DOHH2 (cell line): Measurements from ENCODE around the gene TSSK2.

Source experiments
- H3F3A ChIP-seq: fragments of 200-600 bp; sonication (generic), shearing (Covaris generic); 2 replicates; pipeline ENCODE4 v1.6.0; 2016; ENCODE audit warnings: antibody characterized with exemption, mild to moderate bottlenecking; ENCODE audit not compliant: control insufficient read depth, insufficient read depth
- H3K27ac ChIP-seq: fragments of 200-600 bp; sonication (generic); 2 replicates; pipeline ENCODE4 v1.5.1; 2014; ENCODE audit warnings: low read depth, mild to moderate bottlenecking, low read length, moderate library complexity
- H3K27me3 ChIP-seq: fragments of 200-600 bp; sonication (generic); 2 replicates; pipeline ENCODE4 v1.6.1; 2014; ENCODE audit warnings: mild to moderate bottlenecking, low read length, mixed read lengths; ENCODE audit not compliant: control insufficient read depth
- H3K36me3 ChIP-seq: fragments of 200-600 bp; sonication (generic); 2 replicates; pipeline ENCODE4 v1.6.1; 2014; ENCODE audit warnings: mild to moderate bottlenecking, low read length, moderate library complexity, mixed read lengths; ENCODE audit not compliant: control insufficient read depth
- H3K4me1 ChIP-seq: fragments of 200-600 bp; sonication (generic); 2 replicates; pipeline ENCODE4 v1.6.1; 2014; ENCODE audit warnings: mild to moderate bottlenecking, low read length, mixed read lengths; ENCODE audit not compliant: control insufficient read depth
- H3K4me2 ChIP-seq: fragments of 200-600 bp; sonication (generic); 2 replicates; pipeline ENCODE4 v1.6.0; 2014; ENCODE audit warnings: mild to moderate bottlenecking, low read length, moderate library complexity
- H3K4me3 ChIP-seq: fragments of 200-600 bp; sonication (generic); 2 replicates; pipeline ENCODE4 v1.5.1; 2014; ENCODE audit warnings: mild to moderate bottlenecking, low read length, mixed read lengths
- H3K79me2 ChIP-seq: fragments of 200-600 bp; sonication (generic); 2 replicates; pipeline ENCODE4 v1.6.1; 2014; ENCODE audit warnings: mild to moderate bottlenecking, low read length, mixed read lengths; ENCODE audit not compliant: control insufficient read depth
- H3K9me2 ChIP-seq: fragments of 200-600 bp; sonication (generic); replicated peaks from 2 replicates; pipeline ENCODE4 v1.6.1; 2014; ENCODE audit warnings: mild to moderate bottlenecking, low read length, mixed read lengths; ENCODE audit not compliant: control insufficient read depth
- H3K9me3 ChIP-seq: fragments of 200-600 bp; sonication (generic); 2 replicates; pipeline ENCODE4 v1.6.1; 2014; ENCODE audit warnings: antibody characterized with exemption, low read length, mixed read lengths; ENCODE audit not compliant: control insufficient read depth, insufficient read depth
- H4K20me1 ChIP-seq: fragments of 200-600 bp; sonication (generic); 2 replicates; pipeline ENCODE4 v1.6.0; 2014; ENCODE audit warnings: low read depth, mild to moderate bottlenecking, antibody characterized with exemption, low read length, moderate library complexity; ENCODE audit not compliant: control insufficient read depth, insufficient read depth
- CTCF ChIP-seq: fragments of 200-600 bp; sonication (generic); IDR thresholded peaks from one replicate; pipeline ENCODE4 v1.5.1; 2014; ENCODE audit warnings: antibody characterized with exemption, mild to moderate bottlenecking, low read depth, low read length; ENCODE audit not compliant: poor library complexity, severe bottlenecking
- EZH2phosphoT487 ChIP-seq: fragments of 200-600 bp; sonication (generic); IDR thresholded peaks from 2 replicates; pipeline ENCODE4 v1.6.1; 2017; ENCODE audit warnings: borderline replicate concordance, mild to moderate bottlenecking, antibody characterized with exemption, low read length, moderate library complexity, mixed read lengths

Gene TSSK2

GRCh38 chr22:19090183-19090582, 40.9 kb upstream of the TSSK2 start:
- H3K4me3 ChIP-seq = no peak overlapping the region
- no peaks in the 10 kb centered on the region for H3K9me3 ChIP-seq
- H3F3A ChIP-seq = peaks cover 8% of the 10 kb centered on the region
- no peak overlapping the region for H3K27ac ChIP-seq
- H3K9me2 ChIP-seq = no peaks in the 10 kb centered on the region
- H4K20me1 ChIP-seq = peaks cover 9% of the 10 kb centered on the region
- H3K27me3 ChIP-seq = no peaks in the 10 kb centered on the region
- peaks cover 14% of the 10 kb centered on the region for H3K79me2 ChIP-seq
- peaks cover 2% of the 10 kb centered on the region; the same call in 1 of the 2 replicates for H3K36me3 ChIP-seq
- H3K4me1 ChIP-seq = peaks cover 20% of the 10 kb centered on the region
- TF ChIP-seq CTCF (no peak), EZH2phosphoT487 (no peak)
- no peak overlapping the region for H3K4me2 ChIP-seq

GRCh38 chr22:19090586-19091127, 40.5 kb upstream of the TSSK2 start:
- Histone ChIP-seq H3K9me2 (no peaks in the 10 kb centered on the region), H3K4me1 (peaks cover 15% of the 10 kb centered on the region), H3K9me3 (no peaks in the 10 kb centered on the region), H3F3A (peaks cover 4% of the 10 kb centered on the region), H3K4me3 (no peak overlapping the region), H3K27ac (no peak overlapping the region), H4K20me1 (0 out of 2 replicates have a peak, but pooled peaks cover 4% of the 10 kb centered on the region), H3K27me3 (no peaks in the 10 kb centered on the region), H3K4me2 (no peak overlapping the region), H3K79me2 (peaks cover 12% of the 10 kb centered on the region), H3K36me3 (peaks cover 2% of the 10 kb centered on the region; the same call in 1 of the 2 replicates)
- TF ChIP-seq EZH2phosphoT487 (no peak), CTCF (no peak)

GRCh38 chr22:19092725-19093124, 38.4 kb upstream of the TSSK2 start:
- Histone ChIP-seq H3K36me3 (peaks cover 2% of the 10 kb centered on the region; the same call in 1 of the 2 replicates), H3F3A (no peaks in the 10 kb centered on the region), H3K9me2 (no peaks in the 10 kb centered on the region), H3K27me3 (no peaks in the 10 kb centered on the region), H3K4me1 (no peaks in the 10 kb centered on the region), H3K9me3 (no peaks in the 10 kb centered on the region), H3K27ac (no peak overlapping the region), H3K4me2 (no peak overlapping the region), H3K79me2 (peaks cover 28% of the 10 kb centered on the region), H3K4me3 (no peak overlapping the region), H4K20me1 (peaks cover 9% of the 10 kb centered on the region; the same call in 1 of the 2 replicates)
- TF ChIP-seq CTCF (no peak), EZH2phosphoT487 (no peak)
